Fibroblast of lung (primary cell): ENCODE results near the gene GAL.

Source experiments
- CTCF ChIP-seq, 2 donors: IDR thresholded peaks in 1 of 2; conservative IDR thresholded peaks in 1 of 2; 1 replicate in 1 of 2; 2 replicates in 1 of 2; pipeline ENCODE4 v1.5.1; 2011 to 2012; ENCODE audit warnings: low read length in 2 of 2, control low read depth in 1 of 2, inconsistent platforms in 1 of 2, low read depth in 1 of 2, mild to moderate bottlenecking in 1 of 2
- EZH2 ChIP-seq: IDR thresholded peaks from 2 replicates; pipeline ENCODE4 v1.5.1; 2012; ENCODE audit warnings: low read length, control low read depth, mild to moderate bottlenecking; ENCODE audit errors: missing control alignments

- no peak for TF ChIP-seq CTCF (conservative IDR thresholded peaks at IDR 0.05 in 1 of 2, IDR thresholded peaks at IDR 0.05 in 1 of 2; ENCODE audit: low read depth in 1 of 2, low read length in 2 of 2)
- TF ChIP-seq EZH2, result no peak
These were observed 27.1 kb upstream of the GAL start for GRCh38 chr11:68657021-68657780.
